CD4-positive, alpha-beta T cell treated with Interleukin-17A for 4 hours (primary cell): ENCODE measurements around the gene KCNK3.
"Not testable (repeated sequence)": the region's sequence is repeated elsewhere in the genome, so short reads cannot be mapped to it uniquely, and the experiment has no call there.

Source experiments
- DNase-seq: peaks from one replicate; pipeline ENCODE4 v3.0.0-alpha.2; 2020; ENCODE audit warnings: mixed read lengths

KCNK3 gene

GRCh38 chr2:26733413-26733812 is 40.9 kb downstream of the KCNK3 start:
- DNase-seq = no peak

DNA sequence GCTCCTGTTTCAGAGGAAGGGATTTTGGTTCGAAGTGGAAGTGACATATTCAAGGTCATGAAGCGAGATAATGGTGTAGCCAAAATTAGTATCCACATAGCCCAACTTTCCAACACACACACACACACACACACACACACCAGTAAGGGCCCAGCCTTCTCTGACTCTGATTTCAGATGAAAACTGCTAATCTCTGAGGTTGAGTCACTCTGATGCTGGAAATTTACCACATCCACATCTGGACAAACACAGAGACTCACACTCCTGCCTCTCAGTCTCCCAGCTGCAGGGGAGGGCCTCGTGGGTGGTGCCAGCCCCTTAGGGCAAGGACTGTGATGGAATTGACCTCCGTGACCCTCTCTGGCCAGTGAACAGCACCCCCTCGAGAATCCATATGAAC is 42.6 kb downstream of the KCNK3 start:
- no peak for DNase-seq

- DNase-seq = no peak
These were observed 43.5 kb downstream of the KCNK3 start for GRCh38 chr2:26735883-26736588.

DNA sequence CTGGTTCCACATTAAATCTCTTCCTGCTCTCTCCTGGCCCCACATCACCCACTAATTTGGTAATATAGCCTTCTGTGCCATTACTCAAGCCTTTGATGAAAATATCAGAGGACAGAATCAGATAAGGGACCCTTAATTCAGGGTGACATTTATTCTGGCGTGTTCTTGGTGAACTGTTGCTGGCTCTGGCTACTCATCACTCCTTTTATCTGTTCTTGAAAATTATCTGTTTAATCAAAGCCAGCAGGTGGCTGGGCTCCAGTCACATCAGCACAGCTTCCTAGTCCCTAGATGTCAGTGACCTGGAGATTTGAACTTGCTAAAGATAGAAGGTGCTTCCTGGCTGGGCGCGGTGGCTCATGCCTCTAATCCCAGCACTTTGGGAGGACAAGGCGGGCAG is 44.7 kb downstream of the KCNK3 start:
- DNase-seq = no peak

- no peak for DNase-seq
These were observed 46.0 kb downstream of the KCNK3 start for GRCh38 chr2:26738481-26738880.

GRCh38 chr2:26739514-26739913 is 47.0 kb downstream of the KCNK3 start:
- no peak for DNase-seq

DNA sequence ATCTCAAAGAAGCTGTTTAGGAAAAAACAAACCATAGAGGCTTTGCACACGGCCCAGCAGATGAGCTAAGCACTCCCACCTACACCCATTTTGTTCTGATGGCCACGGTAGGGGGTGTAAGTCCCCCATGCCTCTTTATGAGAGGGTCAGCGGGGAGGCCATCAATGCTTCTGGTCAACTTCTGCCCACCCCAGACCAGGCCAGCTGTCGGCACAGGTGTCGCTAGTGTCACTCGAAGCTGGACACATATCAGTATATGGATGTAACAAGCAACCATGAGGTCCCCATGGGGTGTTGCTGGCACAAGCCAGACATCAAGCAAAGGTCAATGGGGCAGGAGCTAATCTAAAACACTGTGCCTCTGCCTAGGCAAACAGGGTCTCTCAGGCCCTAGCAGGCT is 47.8 kb downstream of the KCNK3 start:
- no peak for DNase-seq

DNA sequence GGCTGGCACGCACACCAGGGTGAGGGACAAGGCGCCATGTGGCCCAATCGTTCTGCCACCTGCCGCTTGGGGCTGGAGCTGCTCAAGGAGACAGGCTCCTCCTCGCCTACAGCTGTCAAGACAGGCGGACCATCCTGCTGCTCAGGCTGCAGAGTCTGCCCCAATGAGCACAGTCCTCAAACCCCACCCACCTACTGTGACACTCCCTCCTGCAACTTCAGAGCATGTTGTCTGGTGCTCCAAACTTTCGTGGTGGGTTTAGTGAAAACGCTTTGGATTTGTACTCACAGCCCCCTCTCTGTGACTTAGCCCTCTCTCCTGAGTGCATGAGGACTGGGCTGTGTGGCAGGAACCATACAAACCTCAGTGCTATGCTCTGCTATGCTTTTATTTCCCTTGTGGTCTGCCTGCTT is 48.4 kb downstream of the KCNK3 start:
- no peak for DNase-seq

DNA sequence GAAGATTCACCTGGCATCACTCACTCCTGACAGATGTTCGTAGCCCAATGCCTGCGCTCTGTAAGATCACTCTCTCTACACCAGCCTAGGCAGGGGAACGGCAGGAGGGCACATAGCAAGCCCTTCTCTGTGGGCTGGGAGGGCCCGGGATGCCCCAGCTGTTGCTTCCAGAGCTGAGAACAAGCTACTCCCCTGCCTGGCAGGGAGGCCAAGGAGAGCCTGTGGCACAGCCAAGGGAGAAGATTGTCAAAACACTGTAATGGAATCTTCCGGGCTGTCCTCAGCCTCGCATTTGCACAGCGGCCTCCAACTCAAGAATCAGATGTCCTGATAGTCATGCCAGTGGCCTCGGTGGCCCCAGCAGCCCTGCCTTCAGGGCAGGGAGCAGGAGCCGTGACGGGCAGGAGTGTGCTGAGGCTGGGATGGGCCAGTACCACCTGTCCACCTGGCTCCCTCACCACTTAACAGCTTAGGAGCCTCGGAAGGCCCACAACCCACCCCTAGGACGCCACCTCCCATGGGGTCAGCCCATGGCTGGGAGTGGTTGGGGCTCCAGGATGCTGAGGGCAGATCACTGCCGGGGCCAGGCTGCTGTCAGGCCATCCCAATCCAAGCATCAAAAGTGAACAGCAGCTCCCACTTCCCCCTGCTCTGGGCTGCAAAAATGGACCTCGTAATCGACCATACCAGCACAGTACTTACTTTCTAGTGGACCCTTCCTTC is 49.7 kb downstream of the KCNK3 start:
- DNase-seq = no peak

DNA sequence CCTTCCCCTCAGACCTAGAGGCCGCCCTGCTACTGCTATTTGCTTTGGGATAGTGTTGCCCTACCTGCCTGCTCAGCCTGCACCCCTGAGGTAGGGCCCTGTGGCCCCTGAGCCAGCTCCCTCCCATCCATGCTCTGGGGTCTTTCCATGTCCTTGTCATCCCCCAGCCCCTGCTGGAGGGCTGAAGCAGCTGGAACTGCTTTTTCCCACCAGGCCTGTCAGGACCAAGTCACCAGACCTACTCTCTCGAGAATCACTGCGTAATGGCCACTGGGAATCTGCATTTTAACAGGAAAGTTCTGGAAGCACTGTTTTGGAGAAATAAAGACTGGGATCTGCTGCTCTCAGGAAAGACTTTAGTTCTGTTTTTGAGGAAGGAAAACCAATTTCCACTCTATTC is 51.3 kb downstream of the KCNK3 start:
- no peak for DNase-seq

GRCh38 chr2:26744953-26745352 is 52.4 kb downstream of the KCNK3 start:
- DNase-seq = no peak

DNA sequence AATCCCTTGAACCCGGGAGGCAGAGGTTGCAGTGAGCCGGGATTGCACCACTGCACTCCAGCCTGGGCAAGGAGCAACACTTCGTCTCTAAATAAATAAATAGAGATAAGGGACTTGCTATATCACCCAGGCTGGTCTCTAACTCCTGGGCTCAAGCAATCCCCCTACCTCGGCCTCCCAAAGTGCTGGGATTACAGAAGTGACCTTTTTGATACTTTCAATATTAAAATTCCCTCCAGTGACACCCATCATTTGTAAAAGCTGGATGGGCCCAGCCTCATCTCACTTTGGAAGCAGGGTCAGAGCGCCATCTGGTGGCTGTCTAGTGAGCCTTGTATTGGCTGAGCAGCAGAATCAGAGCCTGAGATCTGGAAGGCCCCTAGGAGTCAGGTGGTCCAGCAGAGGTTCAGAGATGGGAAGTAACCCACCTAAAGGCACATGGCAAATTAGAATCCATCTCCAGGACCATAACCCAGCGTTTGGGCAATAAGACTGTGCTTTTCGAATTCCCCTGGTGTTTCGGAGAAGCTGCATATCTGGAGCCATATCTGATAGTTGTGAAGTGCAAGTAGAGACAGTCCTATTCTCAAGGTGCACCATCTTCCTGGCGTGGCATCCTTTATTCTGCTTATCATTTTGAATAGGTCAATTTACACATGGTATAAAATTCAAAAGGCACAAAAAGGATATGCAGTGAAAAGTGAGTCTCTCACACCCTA is 53.2 kb downstream of the KCNK3 start:
- peak; percentile 86 for DNase-seq

DNA sequence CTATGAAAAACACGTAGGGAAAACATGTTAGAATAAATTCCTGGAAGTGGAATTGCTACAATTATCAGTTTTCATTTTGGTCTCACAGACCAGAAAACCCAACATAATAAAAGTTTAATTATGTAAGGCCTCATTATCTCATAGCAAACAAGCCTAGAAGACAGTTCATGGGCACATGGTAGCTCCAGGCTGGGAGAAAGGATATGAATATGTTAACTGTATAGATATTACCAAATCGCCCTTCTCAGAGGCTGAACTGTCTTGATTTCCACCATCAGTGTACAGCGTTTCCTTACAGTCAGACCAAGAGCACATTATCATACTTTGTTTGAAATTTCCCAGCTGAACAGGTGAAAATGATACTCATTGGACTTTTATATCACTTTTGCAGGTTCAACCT is 54.4 kb downstream of the KCNK3 start:
- DNase-seq = no peak

DNA sequence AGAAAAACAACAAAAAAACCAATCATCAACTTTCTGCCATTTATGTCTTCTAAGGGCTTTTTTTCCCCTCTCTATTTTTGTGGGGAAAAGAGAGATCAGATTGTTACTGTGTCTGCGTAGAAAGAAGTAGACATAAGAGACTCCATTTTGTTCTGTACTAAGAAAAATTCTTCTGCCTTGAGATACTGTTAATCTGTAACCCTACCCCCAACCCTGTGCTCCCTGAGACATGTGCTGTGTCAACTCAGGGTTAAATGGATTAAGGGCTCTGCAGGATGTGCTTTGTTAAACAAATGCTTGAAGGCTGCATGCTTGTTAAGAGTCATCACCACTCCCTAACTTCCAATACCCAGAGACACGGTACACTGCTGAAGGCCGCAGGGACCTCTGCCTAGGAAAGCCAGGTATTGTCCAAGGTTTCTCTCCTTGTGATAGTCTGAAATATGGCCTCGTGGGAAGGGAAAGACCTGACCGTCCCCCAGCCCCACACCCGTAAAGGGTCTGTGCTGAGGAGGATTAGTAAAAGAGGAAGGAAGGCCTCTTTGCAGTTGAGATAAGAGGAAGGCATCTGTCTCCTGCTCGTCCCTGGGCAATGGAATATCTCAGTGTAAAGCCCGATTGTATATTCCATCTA is 57.4 kb downstream of the KCNK3 start:
- DNase-seq = not testable (repeated sequence)

GRCh38 chr2:26750467-26750866 is 57.9 kb downstream of the KCNK3 start:
- DNase-seq = not testable (repeated sequence)

GRCh38 chr2:26752656-26753055 is 60.1 kb downstream of the KCNK3 start:
- DNase-seq = no peak

DNA sequence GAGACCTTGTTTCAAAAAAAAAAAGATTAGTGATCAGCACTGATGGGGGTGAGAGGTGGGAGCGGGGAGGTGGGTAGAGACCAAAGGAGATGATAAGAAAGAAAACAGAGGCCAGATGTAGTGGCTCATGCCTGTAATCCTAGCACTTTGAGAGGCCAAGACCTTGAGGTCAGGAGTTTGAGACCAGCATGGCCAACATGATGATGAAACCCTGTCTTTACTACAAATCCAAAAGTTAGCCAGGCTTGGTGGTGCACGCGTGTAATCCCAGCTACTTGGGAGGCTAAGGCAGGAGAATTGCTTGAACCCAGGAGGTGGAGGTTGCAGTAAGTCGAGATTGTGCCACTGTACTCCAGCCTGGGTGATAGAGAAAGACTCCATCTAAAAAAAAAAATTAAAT is 62.0 kb downstream of the KCNK3 start:
- DNase-seq = no peak

DNA sequence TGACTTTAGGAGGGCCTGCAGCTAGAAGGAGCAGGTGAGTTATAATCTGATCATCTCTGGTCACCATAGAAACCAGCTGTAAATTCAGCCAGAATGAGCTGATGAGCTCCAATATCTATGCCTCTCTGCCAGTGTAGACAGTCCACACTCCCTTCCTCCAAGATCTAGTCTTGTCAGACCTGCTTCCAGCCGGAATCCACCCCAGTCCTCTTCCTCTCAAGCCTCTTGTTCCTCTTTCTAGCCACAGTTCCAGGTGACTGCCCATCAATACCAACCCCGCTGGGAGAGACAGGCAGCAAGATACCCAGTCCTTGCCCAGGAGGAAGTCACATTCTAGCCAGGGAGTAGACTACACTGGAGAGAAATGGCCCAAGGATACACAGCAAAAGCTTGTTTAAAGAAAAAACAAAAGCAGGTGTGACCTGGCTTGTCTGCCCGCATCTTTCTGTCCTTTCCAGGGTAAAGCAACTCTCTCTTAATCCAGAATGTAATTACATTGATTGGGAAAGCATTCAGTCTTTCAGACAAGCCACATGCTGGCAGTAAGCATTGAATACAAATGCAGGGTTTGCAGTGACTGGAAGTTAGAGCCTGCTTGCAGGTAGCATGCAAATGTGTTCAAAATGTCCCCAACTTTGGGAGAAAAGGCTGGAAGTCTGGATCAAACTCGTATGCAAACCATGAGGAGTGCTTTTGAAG is 62.6 kb downstream of the KCNK3 start:
- no peak for DNase-seq

- no peak for DNase-seq
These were observed 63.8 kb downstream of the KCNK3 start for GRCh38 chr2:26756337-26756736.

- DNase-seq = no peak
These were observed 65.6 kb downstream of the KCNK3 start for GRCh38 chr2:26757873-26758789.

GRCh38 chr2:26758790-26759321 is 66.3 kb downstream of the KCNK3 start:
- DNase-seq = no peak
